Mammary epithelial cell (primary cell): ENCODE measurements around the gene IFIT1B.

Experiments
- CTCF ChIP-seq, 2 donors: IDR thresholded peaks in 1 of 2; conservative IDR thresholded peaks in 1 of 2; 2 replicates each; pipeline ENCODE4 v1.5.1; 2011 to 2012; ENCODE audit warnings: inconsistent platforms in 2 of 2, low read length in 2 of 2, mild to moderate bottlenecking in 2 of 2, control low read depth in 1 of 2, low read depth in 1 of 2; ENCODE audit not compliant: insufficient read depth in 1 of 2; ENCODE audit errors: extremely low read depth in 1 of 2
- EZH2 ChIP-seq: IDR thresholded peaks from 2 replicates; pipeline ENCODE4 v1.6.1; 2012; ENCODE audit warnings: low read length, inconsistent platforms, borderline replicate concordance

- TF ChIP-seq CTCF (conservative IDR thresholded peaks at IDR 0.05 in 1 of 2, IDR thresholded peaks at IDR 0.05 in 1 of 2; ENCODE audit: extremely low read depth in 1 of 2, insufficient read depth in 1 of 2, low read depth in 1 of 2, low read length in 2 of 2) (no peak), EZH2 (no peak)
Measured at GRCh38 chr10:89342206-89342958, 35.5 kb upstream of the IFIT1B start.
